ENCODE data around the gene SFR1.

The SFR1 gene

DNA sequence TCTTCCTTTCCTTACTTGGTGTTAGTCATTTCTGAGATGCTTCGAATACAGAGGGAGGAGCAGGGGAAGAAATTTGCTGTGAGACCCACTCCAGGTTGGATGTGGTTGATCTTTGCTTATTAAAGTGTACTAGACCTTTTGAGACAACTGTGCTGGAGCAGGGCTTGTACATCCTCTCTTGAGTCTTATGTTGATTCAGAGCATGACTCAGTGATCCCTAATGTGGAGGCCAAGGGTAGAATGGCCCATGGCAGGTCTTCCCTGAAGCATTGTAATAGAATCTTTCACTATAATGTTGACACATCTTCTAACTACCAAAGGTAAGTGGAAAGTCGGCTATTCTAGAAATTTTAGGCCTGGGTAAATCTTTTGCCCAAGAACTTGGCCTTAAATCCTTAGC, 17.0 kb upstream of the SFR1 start:
- DNase-seq (ENCODE audit: low read depth) = no peak

DNA sequence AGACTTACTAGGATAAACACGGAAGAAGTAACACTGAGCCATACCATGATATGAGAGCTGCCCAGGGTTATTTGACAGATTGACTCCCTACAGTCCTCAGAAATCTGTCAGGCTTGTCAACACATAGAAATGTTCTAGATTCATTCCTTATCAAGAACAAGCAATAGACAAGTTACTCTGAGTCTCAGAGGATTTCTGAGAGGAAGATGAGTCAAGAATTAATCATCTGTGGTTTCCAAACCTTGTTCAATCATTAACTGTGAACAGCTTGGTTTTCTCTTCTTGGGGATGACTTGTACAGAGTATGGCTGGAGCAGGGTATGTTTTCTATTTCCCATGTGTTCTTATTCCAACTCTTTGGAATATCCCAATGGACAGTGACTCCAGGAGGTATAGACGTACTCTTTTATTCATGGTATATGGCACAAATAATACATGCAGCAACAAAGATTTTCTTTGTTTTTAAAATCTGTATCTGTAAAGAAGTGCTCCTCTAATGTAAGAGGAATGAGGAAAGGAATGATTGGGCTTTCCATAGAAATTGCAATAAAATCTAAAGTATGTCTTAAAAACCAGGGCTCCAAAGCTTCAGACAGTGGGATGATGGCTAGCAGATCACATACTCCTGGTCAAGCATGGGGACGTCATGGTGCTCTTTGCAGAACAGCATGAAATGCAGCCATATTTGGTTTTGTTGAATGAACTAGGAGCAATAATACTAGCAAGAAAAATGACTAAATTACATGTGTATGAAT, 11.9 kb upstream of the SFR1 start:
- DNase-seq (ENCODE audit: low read depth) = peak; percentile 24

DNA sequence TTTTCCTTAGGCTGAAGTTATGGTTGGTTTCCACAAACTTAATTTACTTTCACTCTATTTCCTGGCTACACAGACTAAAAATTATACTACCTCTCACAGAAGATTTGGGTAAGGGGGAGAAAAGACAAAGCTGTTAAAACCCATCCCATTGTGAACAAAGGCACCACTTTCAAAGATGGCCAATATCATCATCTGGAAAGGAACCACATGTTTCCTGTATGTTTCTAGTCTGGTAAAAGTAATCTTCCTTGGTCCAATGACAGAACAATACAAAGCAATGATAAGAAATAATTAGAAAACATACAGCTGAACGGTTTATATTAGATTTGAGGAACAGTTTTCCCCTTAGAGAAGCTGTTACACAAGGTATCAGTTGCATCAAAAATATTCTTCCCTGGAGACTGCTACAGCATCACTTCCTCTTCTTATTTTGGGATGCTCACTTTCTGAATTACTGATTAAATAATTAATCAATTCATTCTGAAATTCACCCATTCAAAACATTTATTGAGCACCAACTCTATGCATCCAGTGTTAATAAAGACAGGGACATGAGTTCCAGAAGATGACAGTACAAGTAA, 8.5 kb upstream of the SFR1 start:
- DNase-seq (ENCODE audit: low read depth) = no peak

DNA sequence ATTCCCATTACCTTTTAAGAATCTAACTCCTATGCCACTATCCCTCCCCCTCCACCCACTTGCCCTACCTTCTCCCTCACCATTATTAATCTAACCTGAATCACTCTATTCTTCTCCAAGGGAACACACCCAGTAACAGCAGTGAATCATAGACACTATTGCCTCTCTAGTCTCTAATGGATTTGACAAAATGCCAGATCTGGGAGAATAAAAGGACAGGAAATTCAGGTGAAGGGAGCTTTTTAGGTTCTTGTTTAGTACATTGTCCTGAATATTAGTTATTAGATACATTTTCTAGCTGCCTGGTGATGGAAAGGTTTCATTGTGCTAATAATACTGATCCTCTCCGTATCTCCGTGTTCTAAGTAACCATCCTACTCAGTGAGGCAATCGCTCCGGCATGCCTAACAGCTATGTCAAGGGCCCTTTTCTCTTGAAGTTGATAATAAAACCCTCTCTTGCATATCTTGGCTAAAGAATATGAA, 4.1 kb upstream of the SFR1 start:
- DNase-seq (ENCODE audit: low read depth) = no peak

DNA sequence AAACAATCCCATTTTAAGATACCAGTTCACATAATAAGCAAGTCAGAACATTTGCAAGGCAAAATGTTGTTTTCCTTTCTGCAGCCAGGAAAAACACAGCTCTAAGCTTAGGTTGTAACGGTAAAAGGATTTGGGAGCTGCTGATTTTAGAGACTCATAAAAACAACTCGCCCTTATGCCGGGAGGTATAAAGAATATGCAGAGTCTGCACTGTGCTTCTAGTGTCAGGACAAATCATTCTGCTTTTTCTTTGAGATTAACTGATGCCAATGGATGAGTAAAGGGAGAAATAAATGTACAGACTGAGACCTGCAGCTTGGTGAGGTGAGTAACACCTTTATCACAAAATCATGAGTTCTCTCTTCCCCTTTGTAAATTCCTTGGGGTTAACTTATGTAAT, 2.0 kb upstream of the SFR1 start:
- no peak for DNase-seq (ENCODE audit: low read depth)

DNA sequence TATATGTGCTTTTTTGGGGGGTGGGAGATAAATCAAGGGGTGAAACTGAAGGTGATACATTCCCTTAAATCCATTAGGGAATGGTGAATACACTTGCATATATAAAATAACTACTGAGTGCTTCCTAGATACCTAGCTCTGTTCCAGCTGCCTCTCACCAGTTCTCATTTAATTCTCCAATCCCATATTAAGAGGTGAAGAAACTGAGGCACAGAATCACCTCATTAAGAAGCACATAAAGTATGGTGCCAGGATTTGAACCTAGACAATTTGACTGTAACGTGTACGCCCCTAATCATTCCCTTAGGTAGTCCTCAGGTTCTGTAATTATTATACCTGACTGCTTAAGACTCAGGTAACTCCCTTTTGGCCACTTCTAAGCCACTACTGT, 1.5 kb upstream of the SFR1 start:
- no peak for DNase-seq (ENCODE audit: low read depth)

DNA sequence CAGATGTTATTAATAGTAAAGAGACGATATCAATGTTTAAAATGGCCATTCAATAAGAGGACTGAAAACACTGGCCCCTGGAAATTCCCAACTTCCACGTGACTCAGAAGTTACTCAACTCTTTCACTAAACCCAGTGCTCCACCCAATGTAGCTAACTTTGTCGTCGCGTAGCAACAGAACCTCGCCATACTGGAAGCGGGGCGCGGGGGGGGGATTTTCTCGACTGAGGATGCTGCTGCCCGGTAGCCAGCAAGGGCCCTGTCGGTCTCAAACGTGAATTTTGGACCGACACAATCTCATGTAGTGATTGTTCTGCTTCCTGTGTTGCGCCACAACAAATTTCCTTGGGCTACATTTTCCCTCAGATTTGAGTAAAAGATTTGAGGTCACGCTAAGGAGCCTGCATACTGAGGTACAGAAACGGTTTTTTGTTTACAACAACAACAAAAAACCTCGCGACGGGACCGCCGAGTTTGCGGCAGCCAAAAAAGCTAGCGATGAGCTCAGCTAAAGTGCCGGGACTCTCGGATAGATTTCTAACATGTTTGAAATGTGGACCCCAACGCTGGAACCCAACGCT, 977 bp upstream of the SFR1 start:
- peak; percentile 95 for DNase-seq (ENCODE audit: low read depth)

DNA sequence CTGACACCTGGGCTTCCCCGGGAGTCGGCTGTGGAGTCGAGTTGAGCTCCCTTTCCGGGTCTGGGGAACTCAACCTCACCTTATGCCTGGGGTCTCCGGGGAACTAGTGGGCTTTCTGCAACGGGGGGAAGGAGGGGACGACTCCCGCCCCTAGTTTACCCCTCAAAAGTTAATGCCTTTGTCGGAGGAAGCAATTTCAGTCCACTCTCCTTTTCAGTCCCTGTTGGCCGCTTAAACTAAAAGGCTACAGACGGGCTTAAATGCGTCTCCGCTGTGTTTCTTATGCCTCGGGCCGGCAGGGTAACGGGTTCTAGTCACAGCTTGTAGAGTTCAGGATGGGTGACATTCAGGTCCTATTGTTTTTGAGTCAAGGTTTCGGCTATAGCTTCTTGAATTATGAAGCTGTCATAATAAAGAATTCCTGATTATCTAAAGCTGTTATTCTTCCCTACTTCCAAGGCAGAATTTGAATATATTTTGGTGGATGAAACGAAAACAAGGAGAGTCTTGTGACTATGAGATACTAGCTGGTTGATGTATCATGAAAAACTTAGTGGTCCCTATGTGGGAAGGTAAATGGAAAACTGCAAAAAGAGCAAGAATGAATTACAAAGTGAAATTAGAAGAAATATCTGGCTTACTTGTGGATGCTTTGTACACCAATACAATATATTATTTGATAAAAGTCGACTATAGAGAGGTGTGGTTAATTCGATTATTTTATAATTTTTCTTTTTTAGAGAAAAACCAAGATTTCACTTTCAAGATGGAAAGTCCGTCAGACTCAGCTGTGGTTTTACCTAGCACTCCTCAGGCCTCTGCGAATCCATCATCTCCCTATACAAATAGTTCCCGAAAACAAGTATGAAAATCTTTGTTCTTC, 495 bp downstream of the SFR1 start:
- DNase-seq (ENCODE audit: low read depth) = no peak

DNA sequence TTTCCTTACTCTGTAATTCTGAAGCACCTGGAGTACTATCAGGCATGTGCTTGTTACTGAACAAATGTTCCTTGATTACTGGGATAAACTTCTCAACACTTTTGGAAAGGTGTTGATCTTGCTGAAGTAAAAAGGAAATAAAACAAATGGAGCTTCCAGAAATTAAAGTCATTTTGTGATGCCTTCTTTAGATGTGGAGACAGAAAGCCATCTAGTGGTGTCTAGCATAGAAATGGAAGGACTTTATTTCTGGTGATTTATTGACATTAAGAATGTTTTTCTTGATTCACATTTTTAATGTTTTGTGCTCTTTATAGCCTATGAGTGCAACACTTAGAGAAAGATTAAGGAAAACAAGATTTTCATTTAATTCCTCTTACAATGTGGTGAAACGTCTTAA, 1.4 kb downstream of the SFR1 start:
- peak; percentile 13 for DNase-seq (ENCODE audit: low read depth)

DNA sequence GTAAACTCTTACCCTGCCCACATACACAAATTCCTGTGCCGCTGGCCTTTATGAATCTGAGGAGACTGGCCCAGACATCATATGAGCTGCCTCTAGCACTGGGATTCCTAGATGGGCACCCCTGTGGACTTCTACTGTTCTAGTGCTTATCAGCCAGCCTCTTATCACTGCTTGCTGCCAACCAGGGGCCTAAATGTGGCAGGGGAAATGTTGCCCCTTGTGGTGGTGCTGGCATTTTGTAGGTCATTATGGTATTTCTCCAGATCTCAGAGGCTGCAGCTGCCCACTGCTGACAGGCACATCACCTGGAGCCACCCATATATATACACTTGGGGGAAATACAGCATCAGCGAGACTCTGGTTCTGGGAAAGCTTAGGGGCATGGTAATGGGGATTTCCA, 5.4 kb downstream of the SFR1 start:
- DNase-seq (ENCODE audit: low read depth) = no peak

DNA sequence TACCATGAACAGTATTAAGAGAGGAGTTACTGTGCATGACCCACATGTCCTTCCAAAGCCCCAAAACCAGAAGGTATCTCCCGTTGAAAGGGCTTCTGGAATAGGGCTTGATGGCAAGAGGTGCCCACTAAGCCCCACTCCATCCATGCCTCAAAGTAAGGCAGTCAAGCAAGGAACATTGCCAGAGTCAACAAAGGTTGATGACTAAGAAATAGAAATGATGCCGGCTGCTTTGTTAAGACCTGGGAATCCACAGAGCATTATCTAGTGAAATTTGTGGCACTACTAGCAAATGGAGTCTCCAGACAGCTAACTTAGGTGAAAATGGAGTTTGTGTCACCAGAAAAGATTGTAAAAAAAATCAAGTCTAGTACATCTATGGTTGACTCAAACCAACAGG, 6.2 kb downstream of the SFR1 start:
- DNase-seq (ENCODE audit: low read depth) = no peak

DNA sequence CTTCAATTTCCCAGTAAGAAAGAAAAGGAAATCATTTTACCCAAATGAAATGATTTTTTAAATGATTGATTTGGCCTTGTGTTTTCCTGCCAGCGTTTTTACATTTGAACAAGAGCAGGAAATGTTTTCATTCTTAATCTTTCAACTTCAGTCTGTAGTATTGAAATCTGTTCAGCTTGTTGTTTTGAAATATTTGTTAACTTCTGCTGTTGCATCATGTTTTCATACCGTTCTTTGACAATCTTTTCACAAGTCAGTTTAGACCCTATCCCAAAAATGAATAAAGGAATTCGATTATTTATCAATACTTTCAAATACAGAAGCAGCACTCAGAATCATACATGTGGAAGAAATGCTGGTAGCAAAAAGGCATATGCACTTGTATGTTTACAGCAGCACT, 8.1 kb downstream of the SFR1 start:
- no peak for DNase-seq (ENCODE audit: low read depth)

DNA sequence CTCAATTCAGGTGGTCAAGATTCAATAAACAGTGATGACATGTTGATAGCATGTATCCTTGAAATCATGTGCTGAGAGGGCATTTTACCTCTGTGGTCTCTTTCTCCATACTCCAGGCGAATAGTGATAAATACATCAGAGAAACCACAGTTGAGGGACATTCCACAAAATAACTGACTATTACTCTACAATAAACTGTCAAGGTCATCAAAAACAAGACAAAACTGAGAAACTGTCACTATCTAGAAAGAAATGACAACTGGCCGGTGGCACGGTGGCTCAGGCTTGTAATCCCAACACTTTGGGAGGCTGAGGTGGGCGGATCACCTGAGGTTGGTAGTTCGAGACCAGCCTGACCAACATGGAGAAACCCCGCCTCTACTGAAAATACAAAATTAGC, 16.2 kb downstream of the SFR1 start:
- DNase-seq (ENCODE audit: low read depth) = no peak

DNA sequence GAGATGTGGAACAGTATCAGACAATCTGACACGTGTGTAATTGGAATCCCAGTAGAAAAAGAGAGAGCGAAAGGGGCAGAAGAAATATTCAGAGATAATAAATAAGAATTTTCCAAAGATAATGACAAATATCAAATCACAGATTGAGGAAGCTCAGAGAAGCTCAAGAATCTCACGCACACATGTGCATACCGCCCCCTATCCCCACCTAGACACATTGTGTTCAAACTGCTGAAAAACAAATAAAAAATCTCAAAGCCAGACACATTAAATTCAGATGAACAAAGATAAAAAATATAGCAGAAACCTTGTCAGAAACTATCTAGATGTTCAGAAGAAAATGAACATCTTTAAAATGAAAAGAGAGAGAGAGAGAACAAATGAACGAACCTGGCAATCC, 17.2 kb downstream of the SFR1 start:
- no peak for DNase-seq (ENCODE audit: low read depth)

DNA sequence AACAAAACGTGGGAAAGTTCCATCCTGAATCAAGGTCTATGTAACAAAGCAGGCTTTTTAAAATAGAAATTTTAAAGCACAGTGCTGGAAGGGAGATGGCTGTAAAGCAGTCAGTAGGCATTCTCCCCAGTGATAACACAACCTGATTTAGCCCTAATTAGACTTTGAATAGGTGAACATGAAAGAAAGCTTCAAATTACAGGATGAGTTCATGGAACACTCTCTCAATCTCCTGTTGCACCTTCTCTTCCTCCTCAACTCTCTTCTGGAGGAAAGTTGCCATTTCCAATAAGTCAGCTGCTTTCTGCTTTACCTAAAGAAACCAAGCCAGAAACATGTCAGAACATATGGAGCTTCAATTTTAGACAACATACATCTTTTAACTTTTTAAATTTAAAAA, 20.1 kb downstream of the SFR1 start:
- DNase-seq (ENCODE audit: low read depth) = no peak

DNA sequence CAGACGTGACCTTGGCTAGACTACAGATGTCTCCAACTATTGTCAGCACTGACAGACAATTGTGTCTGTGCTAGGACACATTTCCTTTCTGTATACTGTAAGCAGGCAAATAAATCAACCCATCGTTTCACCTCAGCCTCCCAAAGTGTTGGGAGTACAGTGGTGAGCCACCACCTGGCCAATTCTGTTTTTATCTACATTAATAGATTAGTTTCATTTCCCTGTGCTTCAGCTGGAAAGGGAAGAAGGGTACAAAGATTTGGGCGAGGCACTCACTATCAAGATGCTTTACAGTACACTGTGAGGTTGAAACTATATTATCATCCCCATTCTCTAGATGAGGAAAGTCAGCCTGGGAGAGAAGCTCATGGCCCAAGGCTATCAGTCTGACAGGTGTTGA, 21.9 kb downstream of the SFR1 start:
- DNase-seq (ENCODE audit: low read depth) = no peak

DNA sequence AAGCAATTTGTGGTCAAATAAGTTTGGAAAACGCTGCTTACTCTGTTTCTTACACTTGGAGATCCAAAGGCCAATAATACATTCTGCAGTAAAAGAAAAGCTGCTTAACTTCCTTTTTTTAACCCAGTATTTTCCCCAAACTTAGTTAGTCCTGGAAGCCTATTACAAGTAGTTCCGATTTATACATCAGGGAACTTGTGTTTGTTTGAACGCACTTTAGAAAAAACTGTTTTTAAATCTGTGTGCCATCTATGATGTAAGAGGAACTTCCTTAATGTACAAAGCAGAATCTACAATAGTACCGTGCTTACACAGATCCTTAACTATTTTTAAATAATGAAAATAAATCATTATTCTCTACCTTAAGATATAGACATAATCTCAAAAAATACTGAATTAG, 23.0 kb downstream of the SFR1 start:
- DNase-seq (ENCODE audit: low read depth) = no peak

DNA sequence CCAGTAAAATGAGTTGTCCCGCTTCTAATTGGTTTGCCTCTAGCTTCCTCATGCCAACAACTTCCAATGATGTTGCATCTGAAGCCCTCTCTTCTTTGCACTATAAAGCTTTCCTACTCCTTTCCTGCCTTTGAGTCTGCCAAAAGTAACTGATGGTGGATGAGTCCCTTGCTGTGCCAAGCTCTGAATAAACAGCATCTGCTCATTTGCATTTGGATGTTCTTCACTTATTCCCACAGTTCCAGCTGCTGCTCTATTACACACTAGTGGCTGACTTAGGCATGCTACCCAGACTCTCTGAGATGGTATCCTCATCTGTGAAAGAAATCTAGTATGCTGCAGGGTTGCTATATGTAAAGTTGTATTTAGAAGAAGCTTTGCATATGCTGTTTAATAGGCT, 24.9 kb downstream of the SFR1 start:
- no peak for DNase-seq (ENCODE audit: low read depth)

DNA sequence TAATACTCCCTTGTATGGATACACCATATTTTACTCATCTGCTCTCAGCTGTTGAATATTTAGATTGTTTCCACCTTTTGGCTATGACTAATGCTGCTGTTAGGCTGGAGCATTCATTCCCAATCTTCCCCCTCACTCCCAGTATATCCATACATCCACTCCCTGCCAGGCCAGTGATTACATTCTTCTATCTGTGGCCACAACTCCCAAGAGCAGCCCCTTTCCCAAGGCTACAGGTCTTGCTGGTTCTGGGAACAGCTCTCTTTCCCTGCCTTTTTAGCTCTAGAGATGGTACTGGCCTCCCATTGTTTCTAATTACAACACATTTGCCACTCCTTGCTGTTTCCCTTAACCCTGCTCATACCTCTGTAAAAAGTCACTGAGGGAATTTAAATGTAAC, 28.2 kb downstream of the SFR1 start:
- DNase-seq (ENCODE audit: low read depth) = no peak

DNA sequence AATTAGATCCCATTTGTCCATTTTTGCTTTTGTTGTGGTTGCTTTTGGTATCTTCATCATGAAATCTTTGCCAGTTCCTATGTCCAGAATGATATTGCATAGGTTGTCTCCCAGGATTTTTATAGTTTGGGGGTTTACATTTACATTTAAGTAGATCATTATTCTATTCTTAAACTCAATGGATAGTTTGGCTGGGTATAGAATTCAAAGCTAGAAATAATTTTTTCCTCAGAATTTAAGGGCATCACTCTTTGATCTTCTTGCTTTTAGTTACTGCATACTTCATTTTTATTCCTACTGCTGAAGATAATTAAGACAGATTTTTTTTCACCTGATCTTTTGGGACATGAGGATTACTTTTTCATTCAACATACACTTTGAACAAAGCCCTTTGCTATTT, 29.8 kb downstream of the SFR1 start:
- no peak for DNase-seq (ENCODE audit: low read depth)

DNA sequence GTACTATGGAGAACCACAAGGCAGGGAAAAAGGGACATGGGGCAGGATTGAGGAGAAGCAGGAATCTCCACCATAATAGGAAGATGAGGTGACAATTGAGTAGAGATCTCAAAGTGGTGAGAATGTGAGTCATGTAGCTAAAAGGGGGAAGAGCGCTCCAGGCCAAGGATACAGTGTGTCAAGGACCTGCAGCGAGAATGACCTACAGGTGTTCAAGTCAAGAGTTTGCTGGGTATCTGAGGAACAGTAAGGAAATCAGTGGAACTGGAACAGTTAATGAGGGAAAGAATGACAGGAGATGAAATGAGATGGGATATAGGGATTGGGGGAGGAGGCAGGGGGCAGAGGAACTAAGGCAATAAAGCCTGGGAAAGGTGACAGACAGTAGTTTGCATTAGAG, 33.6 kb downstream of the SFR1 start:
- no peak for DNase-seq (ENCODE audit: low read depth)

DNA sequence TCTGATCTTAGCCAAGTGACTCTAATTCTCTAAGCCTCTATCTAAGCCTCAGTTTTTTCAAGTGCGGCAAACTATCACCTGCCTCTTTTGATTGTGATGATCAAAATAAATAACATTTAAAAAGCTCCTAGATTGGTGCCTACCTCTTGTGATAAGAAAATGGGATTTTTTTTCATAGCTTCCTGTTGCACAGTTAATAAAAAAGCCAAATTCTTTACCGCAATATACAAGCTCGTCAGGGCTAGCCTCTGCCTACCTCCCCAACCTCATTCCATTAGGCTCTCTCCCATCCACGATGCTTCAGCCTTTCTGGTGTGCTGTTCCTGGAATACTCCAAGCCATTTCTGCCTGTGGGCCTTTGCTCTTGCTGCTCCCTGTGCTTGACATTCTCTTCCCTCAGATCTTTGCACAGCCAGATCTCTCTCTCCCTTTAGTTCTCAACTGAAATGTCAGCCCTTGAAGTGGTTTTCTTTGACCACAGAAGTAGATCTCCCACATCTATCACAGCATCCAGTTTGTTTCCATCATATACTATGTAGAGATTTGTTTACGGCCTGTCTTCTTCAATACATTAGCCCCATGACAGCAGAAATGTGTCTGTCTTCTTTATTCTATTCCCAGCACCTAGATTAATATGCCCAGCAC, 48.8 kb downstream of the SFR1 start:
- DNase-seq (ENCODE audit: low read depth) = no peak
